Spleen (tissue), 7 donors: ENCODE data around the gene FBXO45.
A peak's percentile ranks its signal among the peaks of the same experiment; 100 is the strongest.

ENCODE experiments used
- POLR2A ChIP-seq, 3 donors: fragments of 450-650 bp; IDR thresholded peaks; one replicate each; pipeline ENCODE4 v1.5.1; 2017; ENCODE audit warnings: antibody characterized with exemption in 3 of 3, mild to moderate bottlenecking in 1 of 3
- POLR2AphosphoS5 ChIP-seq, 3 donors: sonication (generic); formaldehyde crosslinking; IDR thresholded peaks; one replicate each; pipeline ENCODE4 v1.5.1; 2017; ENCODE audit warnings: antibody characterized with exemption in 3 of 3
- TF ChIP-seq, protein P1 (sequence below), 11 experiments: fragments of 200-600 bp in 7 of 11; fragments of 450-650 bp in 4 of 11; sonication (generic) in 4 of 11; IDR thresholded peaks in 8 of 11; conservative IDR thresholded peaks in 3 of 11; 1 replicate in 7 of 11; 2 replicates in 4 of 11; pipeline versions ENCODE4 v1.4.0 to v1.8.0; 2016 to 2021; ENCODE audit warnings: antibody characterized with exemption in 11 of 11, inconsistent platforms in 4 of 11, mild to moderate bottlenecking in 1 of 11
- donor health status: DM: no; HTN: no; CAD: no; lungs with moderate emphysema.
- donor health status: DM: no; HTN: no; CAD: no.
- donor health status: DM: no; HTN: no; CAD: no.

- TF ChIP-seq POLR2AphosphoS5 (IDR thresholded peaks at IDR 0.05) = peak; percentile 98 to 99 (median 98)
- TF ChIP-seq, protein P1, sequence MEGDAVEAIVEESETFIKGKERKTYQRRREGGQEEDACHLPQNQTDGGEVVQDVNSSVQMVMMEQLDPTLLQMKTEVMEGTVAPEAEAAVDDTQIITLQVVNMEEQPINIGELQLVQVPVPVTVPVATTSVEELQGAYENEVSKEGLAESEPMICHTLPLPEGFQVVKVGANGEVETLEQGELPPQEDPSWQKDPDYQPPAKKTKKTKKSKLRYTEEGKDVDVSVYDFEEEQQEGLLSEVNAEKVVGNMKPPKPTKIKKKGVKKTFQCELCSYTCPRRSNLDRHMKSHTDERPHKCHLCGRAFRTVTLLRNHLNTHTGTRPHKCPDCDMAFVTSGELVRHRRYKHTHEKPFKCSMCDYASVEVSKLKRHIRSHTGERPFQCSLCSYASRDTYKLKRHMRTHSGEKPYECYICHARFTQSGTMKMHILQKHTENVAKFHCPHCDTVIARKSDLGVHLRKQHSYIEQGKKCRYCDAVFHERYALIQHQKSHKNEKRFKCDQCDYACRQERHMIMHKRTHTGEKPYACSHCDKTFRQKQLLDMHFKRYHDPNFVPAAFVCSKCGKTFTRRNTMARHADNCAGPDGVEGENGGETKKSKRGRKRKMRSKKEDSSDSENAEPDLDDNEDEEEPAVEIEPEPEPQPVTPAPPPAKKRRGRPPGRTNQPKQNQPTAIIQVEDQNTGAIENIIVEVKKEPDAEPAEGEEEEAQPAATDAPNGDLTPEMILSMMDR (IDR thresholded peaks at IDR 0.05 in 8 of 11, conservative IDR thresholded peaks at IDR 0.05 in 3 of 11) = peak in 4 of 11 experiments; percentile 21 to 39 (median 27)
- peak; percentile 56 to 67 (median 57) for TF ChIP-seq POLR2A (IDR thresholded peaks at IDR 0.05)
These were observed at the start of gene FBXO45, which contains the start of gene WDR53 for GRCh38 chr3:196568246-196569002.
